Right cardiac atrium (tissue), 5 donors: ENCODE data around the gene ZNF107. TPM values are rescaled to one million over a fixed set of nuclear protein-coding genes. Genes with fewer than 3 reads are reported as not detected.
"Not testable (repeated sequence)": the region's sequence is repeated elsewhere in the genome, so short reads cannot be mapped to it uniquely, and the experiment has no call there.

Source experiments
- ATAC-seq, 2 donors: fragments of 200-7000 bp; cut with Tn5 transposase; one replicate each; pipeline versions ENCODE4 v1.8.0 to v1.9.1; 2020; ENCODE audit warnings: moderate library complexity in 2 of 2, mild to moderate bottlenecking in 1 of 2
- DNase-seq, 3 donors: peaks; one replicate each; pipeline ENCODE4 v3.0.0-alpha.2; 2020
- H3K27ac ChIP-seq: one replicate; pipeline ENCODE4 v1.5.1; 2013; ENCODE audit warnings: mild to moderate bottlenecking, low read length, control low read depth, moderate library complexity
- H3K27me3 ChIP-seq: one replicate; pipeline ENCODE4 v1.6.1; 2013; ENCODE audit not compliant: control insufficient read depth, insufficient read depth
- H3K4me1 ChIP-seq: one replicate; pipeline ENCODE4 v1.6.1; 2013; ENCODE audit warnings: low read length; ENCODE audit not compliant: control insufficient read depth, insufficient read depth
- H3K4me3 ChIP-seq: one replicate; pipeline ENCODE4 v1.5.1; 2013; ENCODE audit warnings: low read length, control low read depth
- H3K9me3 ChIP-seq: one replicate; pipeline ENCODE4 v1.6.1; 2013; ENCODE audit warnings: low read length; ENCODE audit not compliant: control insufficient read depth
- WGBS: extraction: QIAGEN DNeasy Blood & Tissue Kit; methylation state at CpG from one replicate; pipeline ENCODE4 v1.1.7; 2013; 5-methylcytosine and 5-hydroxymethylcytosine counted together
- intact Hi-C, 4 donors: fragments of 100-400 bp; cut with DNase I; formaldehyde crosslinking; loops; one replicate each; pipeline versions ENCODE4 v1.11.0 to v1.14.0; 2022 to 2023
- polyA plus RNA-seq: library from polyadenylated mRNA; stranded (reverse); fragments of 200-250 nt; gene quantifications from one replicate; pipeline ENCODE4 v1.2.3, GENCODE V29; 2013
- total RNA-seq, 4 donors: library from RNA; stranded (reverse); fragmentation: NEBNext Ultra II Directional; extraction: Animal tissue kit (Norgen Biotek cat#: 25700); gene quantifications; one replicate each; pipeline ENCODE4 v1.2.1, GENCODE V29; 2021
- donor health status: healthy with polysubstance abuse.
- donor health status: DM: no; HTN: yes; CAD: no.
- donor health status: DM: no; HTN: no; CAD: no.
- donor health status: DM: no; HTN: yes; CAD: no; lungs with severe emphysema.
- donor health status: DM: yes; HTN: yes; CAD: no.

ZNF107 gene
- total and polyA plus RNA-seq, 5 donors = 1.3 to 3.1 (median 2.6) TPM

DNA sequence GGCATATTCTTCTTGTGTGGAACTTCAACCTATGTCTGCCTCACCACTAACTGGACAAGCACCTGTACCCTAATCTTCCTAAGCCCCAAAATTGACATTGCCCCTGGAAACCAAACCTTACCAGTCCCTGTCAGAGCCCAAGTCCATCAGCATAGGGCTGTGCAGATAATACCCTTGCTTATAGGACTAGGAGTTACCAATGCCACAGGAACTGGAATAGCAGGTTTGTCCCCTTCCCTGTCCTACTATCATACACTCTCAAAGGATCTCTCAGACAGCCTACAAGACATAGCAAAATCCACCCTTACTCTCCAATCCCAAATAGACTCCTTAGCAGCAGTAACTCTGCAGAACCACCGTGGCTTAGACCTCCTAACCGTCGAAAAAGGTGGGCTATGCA, 19.8 kb downstream of the ZNF107 start:
- Histone ChIP-seq H3K27me3 (no peaks in the 10 kb centered on the region), H3K9me3 (no peaks in the 10 kb centered on the region), H3K4me3 (no peak overlapping the region), H3K4me1 (peaks cover 2% of the 10 kb centered on the region), H3K27ac (no peak overlapping the region)
- WGBS = 83% methylated on average over 3 of the region's 3 CpGs
- ATAC-seq (no peak), DNase-seq (no peak)
- intact Hi-C loops = no loop called here

- WGBS = 92% methylated on average over 10 of the region's 10 CpGs
- no peak for ATAC-seq
- Histone ChIP-seq H3K4me3 (no peak overlapping the region), H3K27me3 (no peaks in the 10 kb centered on the region), H3K27ac (no peak overlapping the region), H3K9me3 (no peaks in the 10 kb centered on the region), H3K4me1 (peaks cover 2% of the 10 kb centered on the region)
- DNase-seq = no peak
- intact Hi-C loops = no loop called here
Observed at GRCh38 chr7:64686493-64687184, 20.7 kb downstream of the ZNF107 start.

GRCh38 chr7:64687249-64687648, 21.3 kb downstream of the ZNF107 start:
- intact Hi-C loops = no loop called here
- whole genome bisulfite sequencing = 98% methylated on average over 1 of the region's 1 CpG

GRCh38 chr7:64688988-64689387, 23.1 kb downstream of the ZNF107 start:
- Histone ChIP-seq H3K27ac (no peak overlapping the region), H3K27me3 (no peaks in the 10 kb centered on the region), H3K9me3 (no peaks in the 10 kb centered on the region), H3K4me3 (no peak overlapping the region), H3K4me1 (peaks cover 2% of the 10 kb centered on the region)
- ATAC-seq (no peak), DNase-seq (no peak)
- intact Hi-C loops = no loop called here
- WGBS = over 99% methylated on average over 2 of the region's 2 CpGs

More at GRCh38 chr7:64687249-64687648, 21.3 kb downstream of the ZNF107 start:
- DNase-seq (no peak), ATAC-seq (no peak)
- H3K4me3 ChIP-seq = no peak overlapping the region
- no peaks in the 10 kb centered on the region for H3K9me3 ChIP-seq
- no peaks in the 10 kb centered on the region for H3K27me3 ChIP-seq
- no peak overlapping the region for H3K27ac ChIP-seq
- H3K4me1 ChIP-seq = peaks cover 2% of the 10 kb centered on the region

- H3K4me3 ChIP-seq = no peak overlapping the region
- H3K9me3 ChIP-seq = no peaks in the 10 kb centered on the region
- peaks cover 2% of the 10 kb centered on the region for H3K4me1 ChIP-seq
- ATAC-seq (no peak), DNase-seq (no peak)
- H3K27ac ChIP-seq = no peak overlapping the region
- H3K27me3 ChIP-seq = no peaks in the 10 kb centered on the region
- intact Hi-C loops = no loop called here
Observed at GRCh38 chr7:64691831-64692230, 25.9 kb downstream of the ZNF107 start.

- DNase-seq, intact Hi-C loops, H3K27me3 ChIP-seq, H3K4me1 ChIP-seq, H3K4me3 ChIP-seq, ATAC-seq, H3K27ac ChIP-seq, H3K9me3 ChIP-seq: not testable (repeated sequence)
- WGBS = 98% methylated on average over 12 of the region's 12 CpGs
Observed at GRCh38 chr7:64697863-64698262, 31.9 kb downstream of the ZNF107 start.

- Histone ChIP-seq H3K27ac (no peak overlapping the region), H3K27me3 (no peaks in the 10 kb centered on the region), H3K4me3 (no peak overlapping the region), H3K4me1 (no peaks in the 10 kb centered on the region), H3K9me3 (no peaks in the 10 kb centered on the region)
- DNase-seq (no peak), ATAC-seq (no peak)
- WGBS = 98% methylated on average over 2 of the region's 2 CpGs
- intact Hi-C loops = no loop called here
Observed at GRCh38 chr7:64706625-64707292, 40.8 kb downstream of the ZNF107 start.

- intact Hi-C loops, H3K9me3 ChIP-seq, H3K27ac ChIP-seq, H3K27me3 ChIP-seq, H3K4me3 ChIP-seq, ATAC-seq, H3K4me1 ChIP-seq: not testable (repeated sequence)
- WGBS = 97% methylated on average over 29 of the region's 29 CpGs
- peak in 2 of 3 donors; percentile 41 to 55 for DNase-seq
Observed at GRCh38 chr7:64717896-64718295, 52.0 kb downstream of the ZNF107 start.

GRCh38 chr7:64729089-64729848, 63.3 kb downstream of the ZNF107 start:
- Histone ChIP-seq H3K27me3 (no peaks in the 10 kb centered on the region), H3K4me1 (no peaks in the 10 kb centered on the region), H3K27ac (no peak overlapping the region), H3K9me3 (no peaks in the 10 kb centered on the region), H3K4me3 (no peak overlapping the region)
- DNase-seq = no peak
- WGBS = 64% methylated on average over 3 of the region's 3 CpGs
- intact Hi-C loops = no loop called here
- ATAC-seq = no peak

- H3K4me3 ChIP-seq = no peak overlapping the region
- no peaks in the 10 kb centered on the region for H3K27me3 ChIP-seq
- H3K4me1 ChIP-seq = no peaks in the 10 kb centered on the region
- no peak overlapping the region for H3K27ac ChIP-seq
- H3K9me3 ChIP-seq = no peaks in the 10 kb centered on the region
- whole genome bisulfite sequencing = 89% methylated on average over 8 of the region's 8 CpGs
- DNase-seq (no peak), ATAC-seq (no peak)
- intact Hi-C loops = no loop called here
Observed at GRCh38 chr7:64733550-64734240, 67.8 kb downstream of the ZNF107 start.

DNA sequence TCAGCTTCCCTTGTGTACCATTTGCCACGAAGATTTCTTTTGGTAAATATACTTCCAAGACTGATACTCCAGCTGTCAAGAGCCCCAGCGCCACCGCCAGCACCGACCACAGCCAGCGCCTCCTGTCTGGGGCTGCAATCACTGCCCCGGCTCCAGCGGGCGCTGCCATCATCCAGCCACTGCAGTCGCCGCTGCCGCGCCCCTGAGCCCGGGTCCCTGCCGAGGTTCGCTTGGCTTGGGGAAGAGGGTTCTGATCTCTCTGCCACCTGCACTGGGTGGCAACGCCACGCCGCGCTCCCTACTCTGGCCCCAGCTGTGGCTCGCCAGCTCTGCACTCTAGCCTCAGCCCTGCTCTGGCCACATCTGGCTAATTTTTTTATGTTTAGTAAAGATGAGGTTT, 70.6 kb downstream of the ZNF107 start:
- Histone ChIP-seq H3K27me3 (no peaks in the 10 kb centered on the region), H3K9me3 (no peaks in the 10 kb centered on the region), H3K4me3 (no peak overlapping the region), H3K4me1 (no peaks in the 10 kb centered on the region), H3K27ac (no peak overlapping the region)
- DNase-seq (peak in 1 of 3 donors; percentile 26), ATAC-seq (no peak)
- 95% methylated on average over 20 of the region's 20 CpGs for WGBS
- intact Hi-C loops = no loop called here
